Endothelial cell of umbilical vein (primary cell): ENCODE data around the gene TFF3. TPM values are rescaled to one million over a fixed set of nuclear protein-coding genes. Genes with fewer than 3 reads are reported as not detected.

ENCODE experiments used
- BruUV-seq: library from RNA; stranded (reverse); fragments of 400-500 nt; replicated peaks from 2 replicates; lab custom pipeline; 2021; lab: Mats Ljungman, UMichigan
- CTCF ChIA-PET: fragments of 300-600, 350-600 bp; sonication (Branson Sonifier 250); formaldehyde crosslinking; loops from one replicate; lab custom pipeline; 2021; ENCODE audit warnings: antibody characterized with exemption, inconsistent platforms; lab: Charles Lee
- POLR2A ChIA-PET: fragments of 300-600, 350-600 bp; sonication (Branson Sonifier 250); formaldehyde crosslinking; loops from one replicate; lab custom pipeline; 2021; ENCODE audit warnings: antibody characterized with exemption, inconsistent platforms; lab: Charles Lee
- DNase-seq: peaks from one replicate; pipeline ENCODE4 v3.0.0-alpha.2; 2011; ENCODE audit warnings: low read depth, low spot score
- FAIRE-seq: peaks from 2 replicates; lab custom pipeline; 2011; peaks lifted over from hg19 to GRCh38; lab: Jason Lieb, UNC
- H2AFZ ChIP-seq: 2 replicates; pipeline ENCODE4 v1.6.0; 2012; ENCODE audit warnings: low read depth, low read length, control low read depth, inconsistent platforms
- H3K27ac ChIP-seq: 2 replicates; pipeline ENCODE4 v1.5.1; 2011; ENCODE audit warnings: low read depth, mild to moderate bottlenecking, control low read depth, low read length, moderate library complexity; ENCODE audit not compliant: insufficient read depth
- H3K27me3 ChIP-seq, 2 experiments: 2 replicates each; pipeline versions ENCODE4 v1.6.0 to v1.6.1; 2011; ENCODE audit warnings: low read length in 2 of 2, mixed read lengths in 1 of 2; ENCODE audit not compliant: control insufficient read depth in 2 of 2, insufficient read depth in 2 of 2
- H3K36me3 ChIP-seq, 2 experiments: 2 replicates in 1 of 2; 3 replicates in 1 of 2; pipeline ENCODE4 v1.5.1; 2011; ENCODE audit warnings: low read length in 2 of 2, mild to moderate bottlenecking in 1 of 2, moderate library complexity in 1 of 2; ENCODE audit not compliant: control insufficient read depth in 2 of 2, insufficient read depth in 2 of 2; ENCODE audit errors: extremely low read depth in 1 of 2
- H3K4me1 ChIP-seq: 3 replicates; pipeline ENCODE4 v1.5.1; 2011; ENCODE audit warnings: mild to moderate bottlenecking, low read length; ENCODE audit not compliant: control insufficient read depth, insufficient read depth; ENCODE audit errors: extremely low read depth
- H3K4me2 ChIP-seq: 2 replicates; pipeline ENCODE4 v1.6.1; 2011; ENCODE audit warnings: low read length, control low read depth, mixed read lengths; ENCODE audit not compliant: insufficient read depth
- H3K4me3 ChIP-seq, 3 experiments: fragments of 200-600 bp in 1 of 3; sonication (generic), shearing (Covaris generic) in 1 of 3; replicated peaks in 1 of 3; 2 replicates each; pipeline ENCODE4 v1.5.1; 2011 to 2016; ENCODE audit warnings: control low read depth in 3 of 3, low read length in 3 of 3, mild to moderate bottlenecking in 2 of 3, inconsistent platforms in 1 of 3, low read depth in 1 of 3, moderate library complexity in 1 of 3; ENCODE audit not compliant: insufficient read depth in 1 of 3
- H3K79me2 ChIP-seq: 2 replicates; pipeline ENCODE4 v1.6.0; 2012; ENCODE audit warnings: low read length, inconsistent platforms; ENCODE audit not compliant: control insufficient read depth, insufficient read depth
- H3K9ac ChIP-seq: replicated peaks from 2 replicates; pipeline ENCODE3; 2011; ENCODE audit warnings: low read length, control low read depth; ENCODE audit not compliant: insufficient read depth; ENCODE audit errors: extremely low read depth
- H3K9me1 ChIP-seq: replicated peaks from 3 replicates; pipeline ENCODE4 v1.6.0; 2011; ENCODE audit warnings: mild to moderate bottlenecking, low read length; ENCODE audit not compliant: control insufficient read depth, insufficient read depth; ENCODE audit errors: extremely low read depth
- H3K9me3 ChIP-seq: replicated peaks from 2 replicates; pipeline ENCODE4 v1.5.1; 2012; ENCODE audit warnings: low read length, inconsistent platforms; ENCODE audit not compliant: control insufficient read depth, insufficient read depth
- H4K20me1 ChIP-seq: replicated peaks from 2 replicates; pipeline ENCODE3; 2011; ENCODE audit warnings: mild to moderate bottlenecking, low read length; ENCODE audit not compliant: control insufficient read depth, insufficient read depth; ENCODE audit errors: extremely low read depth
- CTCF ChIP-seq, 2 donors: IDR thresholded peaks; 1 replicate in 1 of 2; 2 replicates in 1 of 2; pipeline ENCODE4 v1.5.1; 2011; ENCODE audit warnings: low read length in 2 of 2, mild to moderate bottlenecking in 2 of 2, moderate library complexity in 2 of 2, control low read depth in 1 of 2, inconsistent platforms in 1 of 2, low read depth in 1 of 2; ENCODE audit not compliant: insufficient read depth in 1 of 2; ENCODE audit errors: extremely low read depth in 1 of 2
- EZH2 ChIP-seq: IDR thresholded peaks from 2 replicates; pipeline ENCODE4 v1.6.1; 2012; ENCODE audit warnings: borderline replicate concordance, low read depth, mild to moderate bottlenecking, moderate library complexity, low read length, inconsistent platforms; ENCODE audit not compliant: severe bottlenecking
- FOS ChIP-seq: IDR thresholded peaks from 2 replicates; pipeline ENCODE4 v1.6.1; 2011; ENCODE audit warnings: mild to moderate bottlenecking, low read length, moderate library complexity, borderline replicate concordance; ENCODE audit not compliant: insufficient read depth
- GATA2 ChIP-seq: IDR thresholded peaks from 2 replicates; pipeline ENCODE4 v1.7.0; 2011; ENCODE audit warnings: low read depth, mild to moderate bottlenecking, moderate library complexity, mixed read lengths, low read length; ENCODE audit not compliant: insufficient read length, insufficient read depth
- JUN ChIP-seq: IDR thresholded peaks from 2 replicates; pipeline ENCODE4 v1.6.1; 2011; ENCODE audit warnings: borderline replicate concordance, low read depth; ENCODE audit not compliant: insufficient read length, insufficient read depth
- MYC ChIP-seq: IDR thresholded peaks from one replicate; pipeline ENCODE4 v1.6.1; 2011; ENCODE audit warnings: mild to moderate bottlenecking, low read depth, low read length
- POLR2A ChIP-seq: IDR thresholded peaks from 2 replicates; pipeline ENCODE4 v1.6.1; 2012; ENCODE audit warnings: low read depth, mild to moderate bottlenecking, control low read depth, low read length
- POLR2AphosphoS5 ChIP-seq: IDR thresholded peaks from 2 replicates; pipeline ENCODE4 v1.6.1; 2012; ENCODE audit warnings: low read depth, mild to moderate bottlenecking, control low read depth, low read length, moderate library complexity; ENCODE audit not compliant: insufficient read depth
- dilution Hi-C: fragments of 300-500 bp; cut with MboI; formaldehyde crosslinking; loops from one replicate; pipeline ENCODE4 v1.15.0; 2019; ENCODE audit warnings: low sequenced_read_pairs; ENCODE audit not compliant: extremely low pct_ligation_motif_present
- intact Hi-C: fragments of 100-400 bp; cut with micrococcal nuclease; formaldehyde crosslinking; loops from one replicate; pipeline ENCODE4 v1.10.0; 2022
- polyA plus RNA-seq, 4 experiments: library from polyadenylated mRNA; depleted of rRNA in 3 of 4; stranded (reverse) in 3 of 4; unstranded in 1 of 4; fragments of >200 nt; gene quantifications; 2 replicates each; pipeline versions ENCODE4 v1.2.1 to v1.2.3, GENCODE V29; 2011 to 2012; ENCODE audit warnings: missing spikeins in 1 of 4
- total RNA-seq: library from RNA; stranded (reverse); gene quantifications from 2 replicates; pipeline ENCODE4 v1.2.3, GENCODE V29; 2021
- TF ChIP-seq, protein P1 (sequence below): IDR thresholded peaks from 2 replicates; pipeline ENCODE4 v1.6.1; 2011; ENCODE audit not compliant: insufficient read depth, insufficient read length

The TFF3 gene
- total and polyA plus RNA-seq, 2 donors (not counting 3 experiments of a cell fraction or from before 2014, with no cell fraction given), result 0.93 to 1.8 TPM

DNA sequence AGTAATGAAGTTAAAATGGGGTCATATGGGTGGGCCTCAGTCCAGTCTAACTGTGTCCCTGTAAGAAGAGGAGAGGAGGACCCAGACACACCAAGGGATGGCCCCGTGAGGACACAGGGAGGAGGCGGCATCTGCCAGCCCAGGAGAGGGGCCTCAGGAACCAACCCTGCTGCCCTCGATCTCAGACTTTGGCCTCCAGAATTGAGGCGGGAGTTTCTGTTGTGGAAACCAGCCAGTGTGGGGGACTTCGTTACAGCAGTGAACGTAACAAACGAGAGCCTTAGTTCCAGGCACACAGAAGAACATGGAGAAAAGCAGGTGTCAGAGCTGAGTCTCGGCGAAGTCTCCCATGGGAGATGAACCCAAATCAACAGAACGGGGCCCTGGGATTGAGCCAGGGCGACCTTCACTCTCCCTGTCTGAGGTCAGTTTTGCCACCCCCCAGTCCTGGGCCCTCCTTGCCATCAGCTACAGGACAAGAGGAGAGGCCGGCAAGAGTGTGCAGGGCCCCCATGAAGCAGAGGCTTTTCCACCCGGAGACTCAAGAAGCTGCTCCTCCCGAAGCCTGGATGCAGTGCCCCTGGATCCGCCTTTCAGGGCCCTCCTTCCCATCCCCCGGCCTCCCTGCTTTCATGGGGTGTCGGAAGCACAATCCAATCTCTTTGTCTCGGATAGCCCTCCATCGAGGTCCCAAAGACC, 36.6 kb downstream of the TFF3 start:
- no peaks in the 10 kb centered on the region for H3K79me2 ChIP-seq
- H3K27ac ChIP-seq, result no peak overlapping the region
- no peak overlapping the region for H3K4me2 ChIP-seq
- FAIRE-seq (no peak), DNase-seq (no peak)
- H3K27me3 ChIP-seq, result no peaks in the 10 kb centered on the region
- no peak for TF ChIP-seq POLR2A
- TF ChIP-seq MYC, result no peak
- no peak for TF ChIP-seq JUN
- TF ChIP-seq POLR2AphosphoS5, result no peak
- TF ChIP-seq, protein P1, sequence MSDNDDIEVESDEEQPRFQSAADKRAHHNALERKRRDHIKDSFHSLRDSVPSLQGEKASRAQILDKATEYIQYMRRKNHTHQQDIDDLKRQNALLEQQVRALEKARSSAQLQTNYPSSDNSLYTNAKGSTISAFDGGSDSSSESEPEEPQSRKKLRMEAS, result no peak
- TF ChIP-seq GATA2, result no peak
- no peak for TF ChIP-seq FOS
- TF ChIP-seq EZH2, result no peak
- TF ChIP-seq CTCF (IDR thresholded peaks at IDR 0.05; ENCODE audit: extremely low read depth in 1 of 2, insufficient read depth in 1 of 2, low read depth in 1 of 2, low read length in 2 of 2), result no peak
- dilution Hi-C loops, result no loop called here
- no TSS peak for BruUV-seq
- H2AFZ ChIP-seq, result no peak overlapping the region
- ChIA-PET CTCF (interaction anchor here (1.1 to 2.2 kb wide), 7 partner anchors 20 to 133 kb away, joined by 3 to 14 read pairs (median 5); no protein-coding TSS in a partner anchor), POLR2A (no interaction called here)
- H3K9me1 ChIP-seq, result no peaks in the 10 kb centered on the region
- no peaks in the 10 kb centered on the region for H3K36me3 ChIP-seq
- no peak overlapping the region for H3K9ac ChIP-seq
- H4K20me1 ChIP-seq, result no peaks in the 10 kb centered on the region
- no peak overlapping the region for H3K4me3 ChIP-seq
- H3K4me1 ChIP-seq, result peaks cover 12% of the 10 kb centered on the region
- intact Hi-C loops, result no loop called here
- no peaks in the 10 kb centered on the region for H3K9me3 ChIP-seq
